ENCODE data around the gene ST7.

The ST7 gene

DNA sequence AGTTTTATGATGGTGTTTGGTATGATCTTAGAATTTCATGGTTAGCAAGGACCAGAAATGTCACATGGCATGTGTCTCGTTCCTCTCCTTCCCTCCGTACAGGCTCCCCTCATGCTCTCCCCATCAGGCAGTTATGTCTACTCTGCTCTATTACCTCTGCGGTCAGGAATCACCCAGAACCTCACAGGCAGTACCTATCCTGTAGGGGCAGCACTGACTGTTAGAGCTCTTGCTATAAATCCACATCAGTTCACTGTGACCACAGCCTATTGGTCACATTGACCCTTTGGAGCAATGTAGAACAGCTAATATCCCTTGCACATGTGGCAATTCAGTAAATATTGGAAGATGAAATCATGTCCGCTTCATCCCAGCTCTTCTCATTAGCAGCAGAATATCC lies 217.8 kb downstream of the ST7 start:
- TF ChIP-seq, protein P1, sequence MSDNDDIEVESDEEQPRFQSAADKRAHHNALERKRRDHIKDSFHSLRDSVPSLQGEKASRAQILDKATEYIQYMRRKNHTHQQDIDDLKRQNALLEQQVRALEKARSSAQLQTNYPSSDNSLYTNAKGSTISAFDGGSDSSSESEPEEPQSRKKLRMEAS (IDR thresholded peaks at IDR 0.05; ENCODE audit: low read depth, low read length) = no peak
- TF ChIP-seq, protein P2, sequence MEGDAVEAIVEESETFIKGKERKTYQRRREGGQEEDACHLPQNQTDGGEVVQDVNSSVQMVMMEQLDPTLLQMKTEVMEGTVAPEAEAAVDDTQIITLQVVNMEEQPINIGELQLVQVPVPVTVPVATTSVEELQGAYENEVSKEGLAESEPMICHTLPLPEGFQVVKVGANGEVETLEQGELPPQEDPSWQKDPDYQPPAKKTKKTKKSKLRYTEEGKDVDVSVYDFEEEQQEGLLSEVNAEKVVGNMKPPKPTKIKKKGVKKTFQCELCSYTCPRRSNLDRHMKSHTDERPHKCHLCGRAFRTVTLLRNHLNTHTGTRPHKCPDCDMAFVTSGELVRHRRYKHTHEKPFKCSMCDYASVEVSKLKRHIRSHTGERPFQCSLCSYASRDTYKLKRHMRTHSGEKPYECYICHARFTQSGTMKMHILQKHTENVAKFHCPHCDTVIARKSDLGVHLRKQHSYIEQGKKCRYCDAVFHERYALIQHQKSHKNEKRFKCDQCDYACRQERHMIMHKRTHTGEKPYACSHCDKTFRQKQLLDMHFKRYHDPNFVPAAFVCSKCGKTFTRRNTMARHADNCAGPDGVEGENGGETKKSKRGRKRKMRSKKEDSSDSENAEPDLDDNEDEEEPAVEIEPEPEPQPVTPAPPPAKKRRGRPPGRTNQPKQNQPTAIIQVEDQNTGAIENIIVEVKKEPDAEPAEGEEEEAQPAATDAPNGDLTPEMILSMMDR (IDR thresholded peaks at IDR 0.05; ENCODE audit: low read depth, low read length) = peak; percentile 5
- no peak for TF ChIP-seq POLR2A (IDR thresholded peaks at IDR 0.05; ENCODE audit: extremely low read depth, insufficient read length)
- no peak for TF ChIP-seq MYC (IDR thresholded peaks at IDR 0.05; ENCODE audit: low read depth, low read length)
- DNase-seq (ENCODE audit: low read depth) = no peak
- no peak overlapping the region for H3K4me3 ChIP-seq (ENCODE audit: low read depth, low read length)

DNA sequence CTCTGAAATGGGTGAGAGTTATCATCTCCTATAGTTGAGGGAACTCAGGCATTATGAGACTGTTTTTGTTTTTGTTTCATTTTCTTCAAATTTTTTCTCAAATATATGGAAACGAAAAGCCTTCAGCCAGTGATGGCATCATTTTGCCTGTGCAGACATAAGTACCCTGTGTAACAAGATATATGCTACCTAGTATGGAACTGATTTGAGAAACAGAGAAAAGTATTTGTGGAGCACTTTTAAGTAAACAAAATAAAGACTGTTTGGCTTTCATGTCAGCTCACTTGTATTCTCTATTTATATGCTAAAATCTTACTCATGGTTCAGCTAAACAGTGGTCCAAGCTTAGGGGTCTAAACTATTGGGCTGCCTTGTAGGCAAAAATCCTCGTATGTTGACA lies 219.0 kb downstream of the ST7 start:
- DNase-seq (ENCODE audit: low read depth) = no peak
- TF ChIP-seq, protein P2 (IDR thresholded peaks at IDR 0.05; ENCODE audit: low read depth, low read length) = no peak
- TF ChIP-seq MYC (IDR thresholded peaks at IDR 0.05; ENCODE audit: low read depth, low read length) = no peak
- TF ChIP-seq, protein P1 (IDR thresholded peaks at IDR 0.05; ENCODE audit: low read depth, low read length) = no peak
- no peak for TF ChIP-seq POLR2A (IDR thresholded peaks at IDR 0.05; ENCODE audit: extremely low read depth, insufficient read length)
- H3K4me3 ChIP-seq (ENCODE audit: low read depth, low read length) = no peak overlapping the region

DNA sequence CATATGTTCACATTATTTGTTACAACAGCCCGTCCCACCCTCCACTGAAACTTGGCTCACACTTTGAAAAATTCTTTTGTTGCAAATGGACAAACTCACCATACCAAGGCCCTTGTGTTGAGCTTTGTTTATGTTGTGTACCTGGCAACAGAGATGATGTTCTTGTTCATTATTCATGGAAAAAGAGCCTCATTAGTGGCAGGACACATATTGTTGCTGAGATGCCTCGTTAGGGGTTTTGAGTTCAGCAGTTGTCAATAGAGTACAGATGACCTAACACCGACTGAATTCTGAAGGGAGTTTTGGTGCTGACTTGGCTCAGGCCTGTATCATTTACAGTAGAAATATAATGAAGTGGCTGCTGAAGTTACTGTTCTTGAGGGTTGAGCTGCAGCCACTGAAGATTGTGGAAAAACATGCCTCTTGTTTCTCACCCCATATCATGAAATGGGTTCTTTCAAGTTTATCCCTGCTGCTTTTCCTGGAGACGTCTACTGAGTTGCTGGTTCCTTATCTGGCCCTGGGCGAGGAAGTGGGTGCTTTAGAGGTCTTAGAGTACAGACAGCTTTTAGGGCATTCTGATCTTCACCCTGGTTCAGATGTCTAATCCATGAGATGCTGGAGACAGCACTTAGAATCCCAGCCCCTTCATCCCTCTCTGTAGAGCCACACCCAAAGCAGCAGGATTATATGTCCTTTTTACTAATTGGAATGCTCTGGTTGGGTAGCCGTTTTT lies 219.9 kb downstream of the ST7 start:
- H3K4me3 ChIP-seq (ENCODE audit: low read depth, low read length) = no peak overlapping the region
- TF ChIP-seq, protein P1 (IDR thresholded peaks at IDR 0.05; ENCODE audit: low read depth, low read length) = no peak
- TF ChIP-seq MYC (IDR thresholded peaks at IDR 0.05; ENCODE audit: low read depth, low read length) (no peak), POLR2A (IDR thresholded peaks at IDR 0.05; ENCODE audit: extremely low read depth, insufficient read length) (no peak)
- TF ChIP-seq, protein P2 (IDR thresholded peaks at IDR 0.05; ENCODE audit: low read depth, low read length) = no peak
- DNase-seq (ENCODE audit: low read depth) = no peak

DNA sequence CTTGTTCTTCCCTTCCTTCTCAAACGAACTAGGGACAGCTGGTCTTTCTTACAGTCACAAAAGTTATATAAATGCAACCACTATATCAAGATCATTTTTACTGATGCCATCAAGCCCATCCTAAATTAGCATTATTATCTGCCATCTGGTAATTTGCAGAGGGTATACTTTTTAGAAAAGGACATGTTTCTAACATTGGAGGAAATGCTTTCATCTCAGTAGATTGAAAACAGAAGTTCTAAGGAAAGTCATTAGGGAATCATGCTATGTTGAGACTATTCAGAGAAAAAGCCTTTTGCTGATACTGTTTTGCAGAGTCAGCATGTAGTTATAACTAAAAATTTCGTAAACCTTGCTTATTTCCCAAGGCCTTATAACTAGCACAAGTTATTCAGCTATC lies 222.9 kb downstream of the ST7 start:
- TF ChIP-seq, protein P2 (IDR thresholded peaks at IDR 0.05; ENCODE audit: low read depth, low read length) = no peak
- TF ChIP-seq POLR2A (IDR thresholded peaks at IDR 0.05; ENCODE audit: extremely low read depth, insufficient read length) (no peak), MYC (IDR thresholded peaks at IDR 0.05; ENCODE audit: low read depth, low read length) (no peak)
- TF ChIP-seq, protein P1 (IDR thresholded peaks at IDR 0.05; ENCODE audit: low read depth, low read length) = no peak

DNA sequence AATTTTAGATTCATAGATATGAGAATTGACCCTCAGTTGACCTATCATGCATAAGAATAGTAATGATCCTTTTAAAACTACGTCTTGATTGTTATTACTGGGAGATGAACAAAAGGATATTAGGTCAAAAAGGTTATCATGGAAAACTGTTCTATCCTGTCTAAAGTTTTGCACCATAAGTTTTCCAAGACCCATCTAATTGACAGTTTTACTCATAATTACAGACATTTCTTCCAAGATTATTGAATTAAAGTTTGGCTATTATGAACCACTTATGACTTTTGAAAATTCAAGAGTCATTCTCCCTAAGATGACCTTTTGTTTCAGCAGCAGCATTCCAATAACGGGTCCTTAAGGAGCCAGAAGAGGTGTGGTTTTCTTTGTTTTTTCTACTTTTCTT lies 225.3 kb downstream of the ST7 start:
- no peak overlapping the region for H3K4me3 ChIP-seq (ENCODE audit: low read depth, low read length)
- no peak for DNase-seq (ENCODE audit: low read depth)
- no peak for TF ChIP-seq POLR2A (IDR thresholded peaks at IDR 0.05; ENCODE audit: extremely low read depth, insufficient read length)
- TF ChIP-seq, protein P2 (IDR thresholded peaks at IDR 0.05; ENCODE audit: low read depth, low read length) = no peak
- TF ChIP-seq, protein P1 (IDR thresholded peaks at IDR 0.05; ENCODE audit: low read depth, low read length) = no peak
- no peak for TF ChIP-seq MYC (IDR thresholded peaks at IDR 0.05; ENCODE audit: low read depth, low read length)

More for the DNA sequence above, 222.9 kb downstream of the ST7 start:
- DNase-seq (ENCODE audit: low read depth) = no peak
- H3K4me3 ChIP-seq (ENCODE audit: low read depth, low read length) = no peak overlapping the region
